GM19438 (cell line): ENCODE measurements around the gene JARID2.

Experiments
- ATAC-seq: cut with Tn5 transposase; IDR thresholded peaks from one replicate; pipeline ENCODE4 v1.9.1; 2021; ENCODE audit warnings: low read depth; ENCODE audit not compliant: unreplicated experiment

Gene JARID2

GRCh38 chr6:15496345-15497131 lies 250.7 kb downstream of the JARID2 start:
- no peak for ATAC-seq

DNA sequence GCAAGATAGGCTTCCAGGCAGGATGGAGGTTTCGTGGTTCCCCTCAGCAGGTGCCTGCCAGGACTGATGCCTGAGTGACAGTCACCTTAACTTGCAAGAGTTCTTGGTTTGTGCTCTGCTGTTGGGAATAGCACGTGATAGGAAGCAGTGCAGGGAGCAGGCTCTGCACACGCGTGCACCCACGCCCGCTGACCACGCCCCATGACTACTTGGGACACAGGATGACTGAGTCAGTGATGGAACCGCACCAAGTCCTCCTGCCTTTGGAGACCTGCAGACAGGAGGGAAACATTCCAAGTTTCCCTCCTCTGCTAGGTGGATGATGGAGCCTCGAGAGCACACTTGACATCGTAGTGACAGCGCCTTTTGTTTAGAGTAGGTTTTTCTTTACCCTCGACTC lies 252.8 kb downstream of the JARID2 start:
- ATAC-seq = no peak

DNA sequence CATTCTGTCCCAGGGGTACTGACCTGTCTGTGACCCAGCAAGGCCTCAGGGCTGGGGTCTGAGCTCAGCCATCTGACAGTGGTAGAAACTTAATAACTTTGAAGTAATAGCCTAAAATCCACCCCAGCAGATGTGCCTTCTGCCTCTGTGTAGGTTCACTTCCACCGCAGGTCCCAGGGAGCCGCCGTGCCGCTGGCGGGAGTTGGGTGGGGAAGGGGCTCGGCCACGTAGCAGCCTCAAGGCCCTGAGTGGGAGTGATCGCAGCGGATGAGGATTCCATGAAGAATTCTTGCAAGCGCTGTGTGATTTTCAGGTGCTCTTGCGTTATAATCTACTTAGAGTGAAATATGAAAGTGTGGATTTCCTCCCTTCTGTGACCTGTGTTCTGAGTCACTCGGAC lies 253.3 kb downstream of the JARID2 start:
- ATAC-seq = no peak

DNA sequence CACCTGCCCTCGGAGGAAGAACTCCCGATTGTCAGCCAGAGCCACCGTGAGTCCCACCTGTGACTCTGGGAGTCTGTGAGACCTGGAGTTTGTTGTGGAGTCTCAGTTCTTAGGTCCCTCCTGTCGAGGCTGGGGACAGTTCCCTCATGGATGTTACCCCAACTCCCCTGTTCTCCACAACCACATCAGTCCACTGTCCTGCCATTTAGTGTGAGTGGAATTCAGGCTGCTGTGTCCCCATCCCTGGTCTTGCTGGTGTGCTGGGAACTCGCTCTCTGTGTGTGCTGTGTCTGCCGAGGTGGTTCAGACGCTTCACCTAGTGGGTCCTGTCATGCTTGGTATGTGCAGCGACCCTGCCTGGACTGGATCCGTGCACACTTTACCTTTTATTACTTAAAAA lies 253.7 kb downstream of the JARID2 start:
- no peak for ATAC-seq

DNA sequence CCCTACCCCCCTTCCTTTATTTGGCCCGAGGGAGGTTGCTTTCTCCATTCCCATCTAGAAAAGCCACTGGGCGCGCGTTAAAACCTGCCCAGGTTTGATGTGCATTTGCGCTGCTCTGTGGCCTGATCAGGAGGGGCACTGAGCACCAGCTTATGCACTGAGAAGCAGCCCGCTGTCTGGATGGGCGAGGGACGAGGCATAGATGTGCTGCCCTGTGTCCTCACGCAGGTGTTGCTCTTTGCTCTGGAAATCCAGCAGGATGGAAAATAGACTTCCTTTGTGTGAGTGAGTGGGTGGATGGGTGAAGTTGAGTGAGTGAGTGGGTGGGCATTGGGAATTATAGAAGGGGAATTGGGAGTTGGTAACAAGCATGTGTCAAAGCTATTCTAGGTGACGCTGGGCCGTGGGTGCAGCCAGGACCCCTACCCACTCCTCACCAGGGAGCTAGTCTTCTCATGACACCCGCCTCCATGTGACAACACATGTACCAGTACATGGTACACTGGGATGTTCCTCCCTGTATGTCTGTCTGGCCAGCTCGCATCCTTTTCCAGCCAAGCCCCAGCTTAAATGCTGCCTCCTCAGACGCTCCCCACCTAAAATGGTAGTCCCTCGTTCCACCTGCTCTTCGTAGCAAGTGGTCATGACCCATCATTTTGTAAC lies 254.3 kb downstream of the JARID2 start:
- ATAC-seq = no peak

- no peak for ATAC-seq
Observed at GRCh38 chr6:15500901-15501825, 255.3 kb downstream of the JARID2 start.

DNA sequence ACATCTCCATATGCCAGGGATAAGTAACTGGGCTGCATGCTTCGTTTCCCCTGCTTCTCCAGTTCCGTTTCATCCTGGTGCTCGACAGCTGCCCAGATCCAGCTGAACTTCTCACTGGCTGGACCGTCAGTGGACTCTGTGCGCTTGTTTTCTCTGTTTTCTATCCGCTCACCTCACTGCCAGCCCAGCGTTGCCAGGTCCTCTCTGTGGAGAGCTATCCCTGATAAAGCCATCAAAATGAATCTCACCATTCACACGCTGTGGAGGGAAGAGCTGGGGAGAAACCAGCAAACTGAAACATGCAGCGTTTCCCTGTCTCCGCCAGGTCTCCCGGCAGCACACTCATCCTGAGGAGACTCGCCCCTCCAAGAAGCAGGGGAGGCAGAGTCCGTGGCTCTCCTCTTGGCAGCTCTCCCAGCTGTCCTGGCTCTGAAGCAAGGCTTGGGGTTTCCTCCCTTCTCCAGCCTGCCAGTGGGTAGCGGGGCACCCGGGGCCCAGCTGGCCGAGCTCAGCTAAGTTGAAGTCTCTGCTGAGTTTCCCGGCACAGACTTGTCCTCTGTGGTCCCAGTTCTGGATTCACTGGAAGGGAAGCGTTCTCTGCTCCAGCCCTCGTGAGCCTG lies 256.1 kb downstream of the JARID2 start:
- ATAC-seq = no peak

DNA sequence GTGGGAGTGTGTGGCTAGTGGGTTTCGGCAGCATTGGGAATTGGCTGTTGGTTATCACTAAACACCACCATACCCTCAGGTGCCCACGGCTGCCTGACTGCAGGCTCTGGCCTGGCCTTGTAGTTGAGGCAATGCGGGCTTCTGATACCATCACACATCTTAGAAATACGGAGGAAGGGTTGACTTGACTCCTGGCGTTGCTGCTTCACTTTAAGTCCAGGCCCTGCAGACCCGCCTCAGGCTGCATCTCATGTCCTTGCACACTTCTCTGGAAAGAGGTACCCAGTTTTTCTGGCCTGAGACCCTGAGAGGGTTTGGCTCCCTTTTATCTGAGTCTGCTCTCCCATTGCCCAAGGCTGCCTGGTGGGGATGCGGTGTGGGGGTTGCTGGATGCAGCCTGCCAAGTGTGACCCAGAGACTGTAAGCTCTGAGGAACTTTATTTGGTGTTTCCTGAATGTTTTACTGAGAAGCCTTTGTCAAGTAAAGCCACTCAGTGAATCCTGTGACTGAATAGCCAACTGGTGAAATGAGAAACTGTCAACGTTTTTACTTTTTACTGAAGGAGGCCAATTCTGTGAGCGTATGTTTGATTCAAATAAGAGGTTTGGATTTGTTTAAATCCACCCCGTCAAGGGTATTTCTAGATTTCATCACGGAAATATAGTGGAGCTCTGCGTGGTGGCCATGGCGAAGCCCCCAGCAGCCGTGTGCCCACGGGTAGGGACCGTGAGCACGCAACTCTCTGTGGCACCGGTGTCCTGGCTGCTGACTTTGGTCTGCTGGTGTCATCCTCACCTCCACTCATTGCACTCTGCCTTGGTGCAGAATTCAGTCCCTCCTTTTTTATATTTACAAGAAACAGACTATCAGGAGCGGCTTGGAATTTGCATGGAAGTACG lies 256.8 kb downstream of the JARID2 start:
- no peak for ATAC-seq

DNA sequence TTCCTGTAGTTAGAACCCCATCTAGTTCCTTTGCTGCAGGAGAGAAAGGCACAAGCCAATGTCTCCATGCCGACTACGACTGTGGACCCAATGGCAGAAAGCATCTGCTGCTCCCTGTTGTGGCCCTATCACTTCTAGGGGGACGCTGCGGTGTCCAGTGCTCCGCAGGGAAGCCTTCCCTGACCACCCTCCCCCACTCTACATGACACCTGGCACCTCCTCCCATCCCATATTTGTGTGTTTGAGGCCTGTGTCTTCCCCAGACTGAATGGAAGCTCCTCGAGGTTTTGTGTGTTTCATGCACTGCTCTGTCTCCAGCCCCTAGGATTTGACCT lies 257.4 kb downstream of the JARID2 start:
- ATAC-seq = no peak

DNA sequence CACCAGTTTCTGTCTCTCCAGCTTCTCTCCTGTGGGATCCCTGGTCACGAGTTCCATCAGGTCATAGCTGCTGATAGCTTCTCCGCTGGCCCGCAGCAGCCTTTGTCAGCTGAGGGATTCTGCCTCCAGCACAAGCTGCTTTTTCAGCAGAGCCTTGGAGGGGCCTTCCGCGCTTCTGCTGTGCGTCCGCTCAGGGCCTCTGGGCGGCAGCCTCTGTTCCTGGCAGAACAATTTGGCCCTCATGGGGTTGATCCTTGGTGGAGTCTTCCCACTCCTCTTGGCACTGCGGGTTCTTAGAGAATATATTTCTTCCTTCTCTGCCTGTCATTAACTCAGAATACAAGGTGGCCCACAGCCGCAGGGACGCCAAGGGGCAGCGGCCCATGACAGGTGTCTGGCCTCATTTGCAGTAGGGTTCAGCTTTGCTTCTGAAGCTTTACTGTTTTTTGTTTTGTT lies 258.2 kb downstream of the JARID2 start:
- no peak for ATAC-seq

DNA sequence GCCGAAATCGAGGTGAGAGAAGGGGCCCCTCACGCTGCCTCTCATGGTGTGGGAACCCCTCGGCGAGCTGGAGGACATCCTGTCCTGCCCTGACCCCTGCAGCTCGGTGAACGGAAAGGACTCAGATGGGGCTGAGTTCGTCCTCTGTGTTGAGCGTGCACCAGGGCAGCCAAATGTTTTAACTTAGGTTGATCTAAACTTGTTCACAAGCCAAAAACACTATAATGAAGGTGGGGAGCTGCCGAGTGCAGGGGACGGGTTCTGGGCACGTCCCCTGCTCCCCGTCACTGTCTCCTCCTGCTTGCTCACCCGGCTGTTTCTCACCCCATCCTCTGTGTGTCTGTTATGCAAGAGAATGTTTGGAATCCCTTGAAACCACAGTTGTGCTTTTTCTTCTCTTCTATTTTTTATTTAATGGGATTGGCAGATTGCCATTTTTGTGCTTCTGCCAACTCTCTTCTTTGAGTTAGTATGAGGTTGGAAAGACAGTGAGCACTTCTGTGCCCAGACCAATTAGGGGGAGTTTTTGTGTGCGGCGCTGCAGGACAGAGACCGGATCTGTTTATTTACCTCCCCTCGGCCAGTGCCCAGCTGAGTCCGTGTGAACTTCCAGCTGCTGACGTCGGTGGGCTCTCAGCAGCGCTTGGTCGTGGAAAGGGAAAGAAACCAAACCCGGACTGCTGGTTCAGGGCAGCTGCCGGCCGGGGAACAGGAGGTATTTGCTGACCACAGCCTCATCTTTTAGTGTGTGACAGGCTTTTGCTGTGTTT lies 258.9 kb downstream of the JARID2 start:
- ATAC-seq = no peak

DNA sequence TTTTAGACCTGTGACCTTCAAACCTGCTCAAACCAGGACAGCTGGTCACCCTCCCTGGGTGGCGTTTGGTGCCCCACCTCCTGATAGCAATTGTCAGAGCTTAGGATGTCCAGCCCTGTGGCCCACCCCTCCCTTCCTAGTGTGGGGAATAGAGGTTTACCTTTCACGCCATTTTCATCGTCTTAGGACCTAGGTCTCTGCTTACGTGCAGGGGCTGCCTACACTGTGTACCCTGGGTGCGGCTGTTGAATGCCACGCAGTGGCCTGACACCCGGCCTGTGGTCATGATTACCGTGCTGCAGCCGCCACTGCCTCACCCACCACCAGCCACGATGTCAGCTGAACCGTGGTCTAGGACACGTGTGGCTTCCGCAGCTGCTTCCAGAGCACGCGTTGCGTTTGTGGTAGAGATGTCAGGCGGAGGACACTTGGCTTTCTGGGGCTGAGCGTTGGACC lies 259.6 kb downstream of the JARID2 start:
- no peak for ATAC-seq

DNA sequence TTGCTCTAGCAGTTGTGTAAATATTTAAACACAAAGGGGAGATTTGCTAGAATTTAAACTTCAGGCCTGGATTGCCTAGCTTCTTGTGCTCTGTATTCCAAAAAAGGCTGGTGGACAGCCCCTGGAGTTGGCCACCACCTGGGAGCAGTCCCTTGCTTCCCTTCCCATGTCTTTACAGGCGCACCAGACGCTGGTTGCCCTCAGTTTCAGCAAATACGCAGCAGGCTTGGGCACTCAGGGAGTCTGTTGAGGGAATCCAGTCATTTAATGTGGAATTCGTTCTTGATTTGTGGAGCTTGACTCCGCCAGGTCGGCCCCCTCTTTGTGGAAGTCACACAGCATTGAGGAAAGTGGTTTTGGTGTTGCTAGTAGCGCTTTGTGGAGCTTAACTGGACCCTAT lies 260.2 kb downstream of the JARID2 start:
- no peak for ATAC-seq

DNA sequence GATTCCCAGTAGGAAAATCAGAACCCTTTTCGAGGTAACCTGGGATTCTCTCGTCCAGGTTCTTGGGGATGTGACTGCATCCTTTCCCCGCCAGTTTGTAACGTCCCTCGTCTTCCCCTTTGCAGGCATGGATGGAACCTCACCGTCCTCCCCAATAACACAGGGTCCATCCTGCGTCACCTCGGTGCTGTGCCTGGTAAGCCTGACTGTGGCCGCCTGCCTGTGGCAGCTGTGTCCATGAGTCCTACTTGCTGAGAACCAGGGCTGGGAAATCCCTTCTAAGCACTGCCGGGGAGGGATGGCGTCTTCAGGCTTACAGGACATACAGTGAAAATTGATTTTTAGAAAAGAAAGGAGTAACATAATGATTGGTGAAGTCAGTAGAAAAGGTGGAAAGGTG lies 261.4 kb downstream of the JARID2 start:
- no peak for ATAC-seq

DNA sequence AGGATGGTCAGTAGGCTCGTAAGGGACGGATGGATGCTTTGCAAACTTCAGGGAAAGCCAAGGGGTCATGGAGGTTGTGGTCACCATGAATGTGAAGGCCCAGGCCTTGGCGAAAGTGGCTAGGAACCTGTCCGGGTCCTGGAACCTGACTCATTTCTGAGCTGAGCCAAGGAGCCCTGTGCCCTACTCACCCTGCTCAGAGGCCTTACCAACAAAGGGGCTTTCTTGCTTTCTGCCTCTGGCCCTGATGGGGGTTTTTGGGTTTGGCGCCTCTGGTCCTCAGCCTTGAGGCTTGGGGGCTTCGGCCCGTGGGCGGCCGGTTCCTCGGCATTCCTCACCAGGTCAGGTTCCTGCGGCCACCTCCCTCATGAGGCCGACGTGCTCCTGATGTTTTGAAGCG lies 261.9 kb downstream of the JARID2 start:
- no peak for ATAC-seq

- ATAC-seq = no peak
Observed at GRCh38 chr6:15508441-15508871, 262.6 kb downstream of the JARID2 start.

- ATAC-seq = no peak
Observed at GRCh38 chr6:15508931-15509330, 263.1 kb downstream of the JARID2 start.

- ATAC-seq = no peak
Observed at GRCh38 chr6:15509335-15509933, 263.6 kb downstream of the JARID2 start.

DNA sequence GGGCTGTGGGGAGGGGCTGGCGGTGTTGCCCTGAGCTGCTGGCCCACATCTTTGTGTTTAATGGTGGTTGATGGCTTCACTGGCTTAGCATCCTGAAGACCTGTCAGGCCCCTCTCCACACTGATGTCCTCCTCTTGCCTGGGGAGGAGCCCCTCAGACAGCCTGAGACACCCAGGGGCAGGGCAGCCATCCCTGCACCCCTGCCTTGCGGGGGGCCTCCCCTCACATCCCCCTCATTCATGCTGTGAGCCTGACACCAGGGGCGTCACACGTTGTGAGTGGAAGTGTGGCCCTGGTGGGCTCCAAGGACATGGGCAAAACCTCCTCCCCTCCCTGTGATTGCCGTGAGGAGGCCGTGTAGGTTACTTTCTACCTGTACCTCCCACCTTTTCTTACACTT lies 264.3 kb downstream of the JARID2 start:
- no peak for ATAC-seq
